DND-41 (cell line): Measurements from ENCODE around the gene EDN3.

Source experiments
- CTCF ChIP-seq: IDR thresholded peaks from 2 replicates; pipeline ENCODE4 v1.5.1; 2012; ENCODE audit warnings: borderline replicate concordance, low read length, moderate library complexity, mild to moderate bottlenecking; ENCODE audit not compliant: poor library complexity, severe bottlenecking; ENCODE audit errors: extremely low read depth
- EZH2 ChIP-seq: IDR thresholded peaks from 3 replicates; pipeline ENCODE4 v1.6.1; 2012; ENCODE audit warnings: borderline replicate concordance, low read depth, mild to moderate bottlenecking, moderate library complexity, low read length, inconsistent platforms; ENCODE audit not compliant: severe bottlenecking

DNA sequence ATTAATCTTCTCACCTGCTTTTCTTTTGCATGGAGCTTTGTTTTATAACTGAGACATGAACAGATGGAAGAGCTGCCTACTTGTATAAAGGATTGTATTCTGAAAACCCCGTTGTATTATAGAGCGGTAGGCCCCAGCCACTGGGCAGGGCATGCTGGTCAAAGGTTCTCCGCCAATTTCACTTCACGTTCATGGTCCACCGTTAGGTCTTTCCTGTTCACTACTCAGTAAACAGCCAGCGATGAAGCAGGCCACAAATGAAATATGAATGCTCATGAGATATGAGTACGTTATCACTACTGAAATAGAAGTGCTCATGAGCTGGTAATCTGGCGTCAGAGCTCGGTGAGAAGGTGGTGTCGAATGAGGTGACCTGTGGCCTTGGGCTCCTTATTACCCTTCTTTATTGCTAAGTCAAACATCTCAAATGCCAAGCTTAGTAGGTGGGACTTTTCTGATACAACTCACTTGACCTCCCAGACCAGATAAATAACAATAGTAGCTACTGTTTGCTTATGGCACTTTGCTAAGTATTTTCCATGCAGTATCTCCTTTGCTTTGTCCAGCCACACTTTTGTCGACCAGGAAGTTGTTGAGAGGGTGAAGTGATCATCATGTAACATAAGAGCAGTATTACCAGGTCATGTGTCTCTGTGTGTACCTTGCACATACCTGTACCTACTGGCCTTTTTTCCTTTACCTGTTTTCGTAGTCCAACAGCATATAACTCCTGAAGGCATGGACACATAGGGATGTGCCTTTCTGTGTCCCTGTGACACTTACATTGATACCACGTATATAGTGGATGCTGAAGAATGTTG is 16.7 kb downstream of the EDN3 start:
- TF ChIP-seq EZH2: no peak
- no peak for TF ChIP-seq CTCF
